ENCODE results near the gene MKI67.
"Not testable (repeated sequence)": the region's sequence is repeated elsewhere in the genome, so short reads cannot be mapped to it uniquely, and the experiment has no call there.

MKI67 gene

DNA sequence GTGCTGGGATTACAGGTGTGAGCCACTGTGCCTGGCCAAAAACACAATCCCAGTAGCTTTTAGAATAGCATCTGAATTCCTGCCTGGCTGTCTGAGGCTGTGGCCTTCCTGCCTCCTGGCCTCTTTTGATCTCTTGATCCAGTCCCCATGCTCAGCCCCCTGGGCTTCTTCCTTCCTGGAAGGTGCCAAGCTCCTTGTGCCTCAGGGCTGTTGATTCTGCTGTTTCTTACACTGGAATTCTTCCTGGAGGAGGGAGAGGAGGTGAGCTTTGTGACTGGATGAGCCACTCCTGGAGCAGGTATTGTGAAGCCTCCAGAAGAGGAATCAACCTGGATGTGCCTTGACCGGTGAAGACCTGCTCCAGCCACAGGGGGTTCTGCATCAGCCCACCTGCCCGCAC is 17.3 kb upstream of the MKI67 start:
- no peak overlapping the region for H3K9ac ChIP-seq (ENCODE audit: low read length)
- no peak overlapping the region for H3K4me3 ChIP-seq (ENCODE audit: low read length)
- H3K79me2 ChIP-seq (ENCODE audit: low read length): no peaks in the 10 kb centered on the region
- no peak overlapping the region for H3K27ac ChIP-seq (ENCODE audit: low read length)
- no peaks in the 10 kb centered on the region for H3K36me3 ChIP-seq (replicated peaks; ENCODE audit: insufficient read depth, low read length)
- H3K9me2 ChIP-seq (replicated peaks; ENCODE audit: insufficient read depth, low read length): no peaks in the 10 kb centered on the region
- H3F3A ChIP-seq (ENCODE audit: insufficient read depth, low read length): no peaks in the 10 kb centered on the region
- TF ChIP-seq, protein P1, sequence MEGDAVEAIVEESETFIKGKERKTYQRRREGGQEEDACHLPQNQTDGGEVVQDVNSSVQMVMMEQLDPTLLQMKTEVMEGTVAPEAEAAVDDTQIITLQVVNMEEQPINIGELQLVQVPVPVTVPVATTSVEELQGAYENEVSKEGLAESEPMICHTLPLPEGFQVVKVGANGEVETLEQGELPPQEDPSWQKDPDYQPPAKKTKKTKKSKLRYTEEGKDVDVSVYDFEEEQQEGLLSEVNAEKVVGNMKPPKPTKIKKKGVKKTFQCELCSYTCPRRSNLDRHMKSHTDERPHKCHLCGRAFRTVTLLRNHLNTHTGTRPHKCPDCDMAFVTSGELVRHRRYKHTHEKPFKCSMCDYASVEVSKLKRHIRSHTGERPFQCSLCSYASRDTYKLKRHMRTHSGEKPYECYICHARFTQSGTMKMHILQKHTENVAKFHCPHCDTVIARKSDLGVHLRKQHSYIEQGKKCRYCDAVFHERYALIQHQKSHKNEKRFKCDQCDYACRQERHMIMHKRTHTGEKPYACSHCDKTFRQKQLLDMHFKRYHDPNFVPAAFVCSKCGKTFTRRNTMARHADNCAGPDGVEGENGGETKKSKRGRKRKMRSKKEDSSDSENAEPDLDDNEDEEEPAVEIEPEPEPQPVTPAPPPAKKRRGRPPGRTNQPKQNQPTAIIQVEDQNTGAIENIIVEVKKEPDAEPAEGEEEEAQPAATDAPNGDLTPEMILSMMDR (IDR thresholded peaks at IDR 0.05; ENCODE audit: low read length): no peak
- no peak for TF ChIP-seq EZH2phosphoT487 (IDR thresholded peaks at IDR 0.05; ENCODE audit: low read length)
- no peak for TF ChIP-seq EZH2 (optimal IDR thresholded peaks at IDR 0.05; ENCODE audit: low read depth, low read length)
- no peaks in the 10 kb centered on the region for H3K9me3 ChIP-seq (replicated peaks; ENCODE audit: insufficient read depth, low read length)
- 0 out of 2 replicates have a peak, but pooled peaks cover under 1% of the 10 kb centered on the region for H3K4me1 ChIP-seq (ENCODE audit: low read length)
- H4K20me1 ChIP-seq (ENCODE audit: insufficient read depth, low read length): no peaks in the 10 kb centered on the region
- no peak overlapping the region for H2AFZ ChIP-seq (ENCODE audit: low read length)
- no peak for DNase-seq
- no peak overlapping the region for H3K4me2 ChIP-seq (ENCODE audit: low read depth, low read length)
- no peaks in the 10 kb centered on the region for H3K27me3 ChIP-seq (replicated peaks; ENCODE audit: insufficient read depth, low read length)

DNA sequence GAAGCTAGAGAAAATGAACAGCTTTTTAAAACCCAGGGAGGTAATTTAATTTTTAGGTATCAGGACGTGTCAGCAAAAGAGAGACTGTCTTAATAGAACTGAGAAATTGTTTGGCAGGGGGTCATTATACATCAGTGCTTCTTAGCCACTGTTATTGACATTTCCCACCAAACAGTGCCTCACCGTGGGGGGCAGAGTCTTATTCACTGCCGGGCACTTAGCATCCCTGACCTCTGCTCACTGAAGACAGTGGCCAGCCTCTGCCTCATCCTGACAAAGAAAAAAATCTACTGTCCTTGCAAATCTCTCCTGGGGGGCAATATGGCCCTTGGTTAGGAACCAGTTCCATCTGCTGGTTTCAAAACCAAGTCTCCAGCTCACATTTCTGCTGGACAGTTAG is 14.2 kb upstream of the MKI67 start:
- Histone ChIP-seq H2AFZ (ENCODE audit: low read length) (no peak overlapping the region), H3K9me2 (replicated peaks; ENCODE audit: insufficient read depth, low read length) (no peaks in the 10 kb centered on the region), H3K79me2 (ENCODE audit: low read length) (no peaks in the 10 kb centered on the region), H4K20me1 (ENCODE audit: insufficient read depth, low read length) (no peaks in the 10 kb centered on the region), H3K9ac (ENCODE audit: low read length) (no peak overlapping the region), H3K4me3 (ENCODE audit: low read length) (no peak overlapping the region), H3K4me2 (ENCODE audit: low read depth, low read length) (no peak overlapping the region), H3K27me3 (replicated peaks; ENCODE audit: insufficient read depth, low read length) (no peaks in the 10 kb centered on the region), H3F3A (ENCODE audit: insufficient read depth, low read length) (no peaks in the 10 kb centered on the region), H3K36me3 (replicated peaks; ENCODE audit: insufficient read depth, low read length) (no peaks in the 10 kb centered on the region), H3K27ac (ENCODE audit: low read length) (no peak overlapping the region), H3K9me3 (replicated peaks; ENCODE audit: insufficient read depth, low read length) (no peaks in the 10 kb centered on the region), H3K4me1 (ENCODE audit: low read length) (no peaks in the 10 kb centered on the region)
- TF ChIP-seq, protein P1 (IDR thresholded peaks at IDR 0.05; ENCODE audit: low read length): no peak
- no peak for TF ChIP-seq EZH2phosphoT487 (IDR thresholded peaks at IDR 0.05; ENCODE audit: low read length)
- TF ChIP-seq EZH2 (optimal IDR thresholded peaks at IDR 0.05; ENCODE audit: low read depth, low read length): no peak
- no peak for DNase-seq

DNA sequence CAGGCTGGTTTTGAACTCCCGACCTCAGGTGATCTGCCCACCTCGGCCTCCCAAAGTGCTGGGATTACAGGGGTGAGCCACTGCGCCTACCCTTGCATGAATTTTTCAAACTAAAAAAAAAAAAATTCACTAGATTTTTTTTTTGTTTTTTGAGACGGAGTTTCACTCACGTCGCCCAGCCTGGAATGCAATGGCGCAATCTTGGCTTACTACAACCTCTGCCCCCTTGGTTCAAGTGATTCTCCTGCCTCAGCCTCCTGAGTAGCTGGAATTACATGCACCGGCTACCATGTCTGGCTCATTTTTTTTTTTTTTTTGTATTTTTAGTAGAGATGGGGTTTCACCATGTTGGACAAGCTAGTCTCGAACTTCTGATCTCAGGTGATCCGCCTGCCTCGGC is 12.2 kb upstream of the MKI67 start:
- not testable (repeated sequence) for H3K27ac ChIP-seq (ENCODE audit: low read length); H2AFZ ChIP-seq (ENCODE audit: low read length); H4K20me1 ChIP-seq (ENCODE audit: insufficient read depth, low read length); H3K36me3 ChIP-seq (replicated peaks; ENCODE audit: insufficient read depth, low read length); H3K4me1 ChIP-seq (ENCODE audit: low read length); H3K9me3 ChIP-seq (replicated peaks; ENCODE audit: insufficient read depth, low read length); H3K9me2 ChIP-seq (replicated peaks; ENCODE audit: insufficient read depth, low read length); H3K79me2 ChIP-seq (ENCODE audit: low read length); H3K27me3 ChIP-seq (replicated peaks; ENCODE audit: insufficient read depth, low read length); H3K9ac ChIP-seq (ENCODE audit: low read length); H3K4me2 ChIP-seq (ENCODE audit: low read depth, low read length); DNase-seq; H3F3A ChIP-seq (ENCODE audit: insufficient read depth, low read length); H3K4me3 ChIP-seq (ENCODE audit: low read length)

DNA sequence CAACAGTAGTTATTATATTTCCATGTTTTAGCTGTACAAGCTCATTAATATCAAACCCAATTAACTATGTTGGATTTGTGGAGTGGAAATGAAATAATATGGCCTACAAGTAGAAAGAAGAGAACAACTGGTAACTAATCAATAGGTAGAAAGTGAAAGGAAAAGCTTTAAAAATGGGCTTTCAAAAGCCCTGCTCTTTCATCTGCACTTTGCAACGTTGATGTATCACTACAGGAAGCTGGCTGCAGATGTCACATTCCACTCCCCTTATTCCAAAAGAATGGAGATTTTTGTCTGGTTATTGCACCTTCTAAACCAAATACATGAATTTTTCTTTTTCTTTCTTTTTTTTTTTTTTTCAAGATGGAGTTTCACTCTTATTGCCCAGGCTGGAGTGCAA is 11.7 kb upstream of the MKI67 start:
- H2AFZ ChIP-seq (ENCODE audit: low read length): no peak overlapping the region
- H3K27ac ChIP-seq (ENCODE audit: low read length): no peak overlapping the region

More for the DNA sequence above, 11.7 kb upstream of the MKI67 start:
- TF ChIP-seq, protein P1 (IDR thresholded peaks at IDR 0.05; ENCODE audit: low read length): no peak
- TF ChIP-seq EZH2phosphoT487 (IDR thresholded peaks at IDR 0.05; ENCODE audit: low read length): no peak
- Histone ChIP-seq H3K4me1 (ENCODE audit: low read length) (no peaks in the 10 kb centered on the region), H4K20me1 (ENCODE audit: insufficient read depth, low read length) (no peaks in the 10 kb centered on the region), H3K9me2 (replicated peaks; ENCODE audit: insufficient read depth, low read length) (no peaks in the 10 kb centered on the region), H3K9ac (ENCODE audit: low read length) (no peak overlapping the region), H3K9me3 (replicated peaks; ENCODE audit: insufficient read depth, low read length) (no peaks in the 10 kb centered on the region), H3F3A (ENCODE audit: insufficient read depth, low read length) (no peaks in the 10 kb centered on the region), H3K4me2 (ENCODE audit: low read depth, low read length) (no peak overlapping the region), H3K36me3 (replicated peaks; ENCODE audit: insufficient read depth, low read length) (no peaks in the 10 kb centered on the region), H3K27me3 (replicated peaks; ENCODE audit: insufficient read depth, low read length) (no peaks in the 10 kb centered on the region), H3K4me3 (ENCODE audit: low read length) (no peak overlapping the region), H3K79me2 (ENCODE audit: low read length) (no peaks in the 10 kb centered on the region)
- no peak for DNase-seq
